Transverse colon (tissue), 4 donors: ENCODE data around the gene SEMA4F.

ENCODE experiments used
- POLR2A ChIP-seq: fragments of 450-650 bp; IDR thresholded peaks from one replicate; pipeline ENCODE4 v1.6.1; 2016; ENCODE audit warnings: antibody characterized with exemption, mild to moderate bottlenecking, moderate library complexity
- POLR2AphosphoS5 ChIP-seq, 3 donors: sonication (generic); formaldehyde crosslinking; IDR thresholded peaks; one replicate each; pipeline ENCODE4 v1.6.1; 2016; ENCODE audit warnings: antibody characterized with exemption in 3 of 3
- TF ChIP-seq, protein P1 (sequence below), 5 experiments: fragments of 200-600 bp in 3 of 5; fragments of 450-650 bp in 2 of 5; sonication (generic) in 3 of 5; IDR thresholded peaks; 1 replicate in 2 of 5; 2 replicates in 3 of 5; pipeline ENCODE4 v1.5.1; 2016 to 2017; ENCODE audit warnings: antibody characterized with exemption in 5 of 5, inconsistent platforms in 3 of 5, mild to moderate bottlenecking in 2 of 5, moderate library complexity in 1 of 5

DNA sequence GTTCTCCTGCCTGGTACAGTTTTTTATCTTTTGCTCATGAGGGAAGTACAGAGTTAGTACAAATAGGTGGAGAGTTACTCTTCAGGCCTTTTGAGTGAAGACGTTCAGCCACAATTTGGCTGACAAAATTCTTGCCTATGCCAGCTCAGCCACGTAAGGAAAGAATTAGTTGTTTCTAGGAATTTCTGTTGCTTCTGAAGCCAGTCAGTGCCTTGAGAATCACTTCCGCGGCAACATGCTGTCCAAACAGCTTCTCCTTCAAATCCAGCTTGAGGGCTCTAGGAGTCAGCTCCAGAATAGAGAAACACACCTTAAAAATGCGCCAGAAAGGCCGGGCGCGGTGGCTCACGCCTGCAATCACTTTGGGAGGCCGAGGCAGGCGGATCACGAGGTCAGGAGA is 33.4 kb upstream of the SEMA4F start:
- TF ChIP-seq, protein P1, sequence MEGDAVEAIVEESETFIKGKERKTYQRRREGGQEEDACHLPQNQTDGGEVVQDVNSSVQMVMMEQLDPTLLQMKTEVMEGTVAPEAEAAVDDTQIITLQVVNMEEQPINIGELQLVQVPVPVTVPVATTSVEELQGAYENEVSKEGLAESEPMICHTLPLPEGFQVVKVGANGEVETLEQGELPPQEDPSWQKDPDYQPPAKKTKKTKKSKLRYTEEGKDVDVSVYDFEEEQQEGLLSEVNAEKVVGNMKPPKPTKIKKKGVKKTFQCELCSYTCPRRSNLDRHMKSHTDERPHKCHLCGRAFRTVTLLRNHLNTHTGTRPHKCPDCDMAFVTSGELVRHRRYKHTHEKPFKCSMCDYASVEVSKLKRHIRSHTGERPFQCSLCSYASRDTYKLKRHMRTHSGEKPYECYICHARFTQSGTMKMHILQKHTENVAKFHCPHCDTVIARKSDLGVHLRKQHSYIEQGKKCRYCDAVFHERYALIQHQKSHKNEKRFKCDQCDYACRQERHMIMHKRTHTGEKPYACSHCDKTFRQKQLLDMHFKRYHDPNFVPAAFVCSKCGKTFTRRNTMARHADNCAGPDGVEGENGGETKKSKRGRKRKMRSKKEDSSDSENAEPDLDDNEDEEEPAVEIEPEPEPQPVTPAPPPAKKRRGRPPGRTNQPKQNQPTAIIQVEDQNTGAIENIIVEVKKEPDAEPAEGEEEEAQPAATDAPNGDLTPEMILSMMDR (IDR thresholded peaks at IDR 0.05) = no peak
- no peak for TF ChIP-seq POLR2AphosphoS5 (IDR thresholded peaks at IDR 0.05)
- no peak for TF ChIP-seq POLR2A
